Measurements from ENCODE around the gene SH2B3. TPM values are rescaled to one million over a fixed set of nuclear protein-coding genes. Genes with fewer than 3 reads are reported as not detected.

SH2B3 gene
- total and polyA plus RNA-seq, 9 of the 15 experiments (the other 6 are each of a cell fraction or from before 2014, with no cell fraction given), result 10.8 to 75.3 (median 37.4) TPM

GRCh38 chr12:111368788-111369495, 36.8 kb upstream of the SH2B3 start, which contains the start of gene PHETA1 (continued):
- TF ChIP-seq CBX2 (IDR thresholded peaks at IDR 0.05; ENCODE audit: insufficient read depth, low read length, poor library complexity, severe bottlenecking) (no peak), MAZ (CRISPR knock-in tag; conservative IDR thresholded peaks at IDR 0.05 in 1 of 2, IDR thresholded peaks at IDR 0.05 in 1 of 2) (0 out of 4 replicates have a peak, but pooled peaks of 1 of the 2 experiments have one; percentile 20), TGIF2 (CRISPR knock-in tag; IDR thresholded peaks at IDR 0.05) (0 out of 2 replicates have a peak, but pooled peaks have one; percentile 65), KLF13 (tag; IDR thresholded peaks at IDR 0.05; ENCODE audit: borderline replicate concordance, low read depth) (peak; percentile 83; the same call in 1 of the 2 replicates), NCOA2 (IDR thresholded peaks at IDR 0.05; ENCODE audit: partially characterized antibody in 2 of 2) (no peak), HES1 (IDR thresholded peaks at IDR 0.05; ENCODE audit: low read depth) (peak; percentile 44; the same call in 1 of the 2 replicates), MNT (conservative IDR thresholded peaks at IDR 0.05) (peak; percentile 58 to 81; a peak in 3 of 4 replicates), TFAP4 (CRISPR knock-in tag; IDR thresholded peaks at IDR 0.05; ENCODE audit: borderline replicate concordance) (peak; percentile 52; the same call in 1 of the 2 replicates), FOXJ2 (tag; IDR thresholded peaks at IDR 0.05) (no peak), KDM4B (IDR thresholded peaks at IDR 0.05; ENCODE audit: borderline replicate concordance in 2 of 2, low read depth in 1 of 2) (peak in 1 of 2 experiments; percentile 69; a peak in 1 of 4 replicates), ATF1 (CRISPR knock-in tag; IDR thresholded peaks at IDR 0.05) (no peak), ATF1 (tag; IDR thresholded peaks at IDR 0.05) (peak; percentile 62), SIX5 (IDR thresholded peaks at IDR 0.05; ENCODE audit: borderline replicate concordance in 1 of 2, insufficient read depth in 1 of 2, low read depth in 1 of 2, low read length in 2 of 2) (no peak), HLTF (IDR thresholded peaks at IDR 0.05) (no peak), BRCA1 (IDR thresholded peaks at IDR 0.05) (no peak), BRCA1 (CRISPR knock-in tag; IDR thresholded peaks at IDR 0.05) (no peak), THAP7 (CRISPR knock-in tag; IDR thresholded peaks at IDR 0.05) (no peak), IFI16 (CRISPR knock-in tag; IDR thresholded peaks at IDR 0.05) (no peak), ELF2 (CRISPR knock-in tag; IDR thresholded peaks at IDR 0.05) (no peak), KDM2B (CRISPR knock-in tag; IDR thresholded peaks at IDR 0.05) (peak; percentile 91), ZBTB7A (IDR thresholded peaks at IDR 0.05; ENCODE audit: borderline replicate concordance, control insufficient read depth, low read depth, low read length) (peak; percentile 65; the same call in 1 of the 2 replicates), ZNF780A (CRISPR knock-in tag; IDR thresholded peaks at IDR 0.05) (no peak), MTA3 (IDR thresholded peaks at IDR 0.05; ENCODE audit: borderline replicate concordance) (peak; percentile 67; the same call in 1 of the 2 replicates), HDAC6 (IDR thresholded peaks at IDR 0.05; ENCODE audit: low read depth, low read length) (no peak)
